Calu3 (cell line): Measurements from ENCODE around the gene SOCS3. TPM values are rescaled to one million over a fixed set of nuclear protein-coding genes. Genes with fewer than 3 reads are reported as not detected.

Experiments
- BruUV-seq: library from RNA; stranded (reverse); fragments of 400-500 nt; replicated peaks from 2 replicates; lab custom pipeline; 2021; lab: Mats Ljungman, UMichigan
- CTCF ChIA-PET: fragments of 300-600 bp; sonication (Branson Sonifier 250); formaldehyde crosslinking; loops from one replicate; lab custom pipeline; 2022; ENCODE audit warnings: antibody characterized with exemption; lab: Charles Lee
- DNase-seq: peaks from one replicate; pipeline ENCODE4 v3.0.0; 2022
- H3K27ac Mint-ChIP-seq: one replicate; pipeline ENCODE4 v1.8.0; 2022; ENCODE audit warnings: mixed read lengths; ENCODE audit not compliant: unreplicated experiment
- H3K27me3 Mint-ChIP-seq: one replicate; pipeline ENCODE4 v1.8.0; 2022; ENCODE audit warnings: mixed read lengths; ENCODE audit not compliant: unreplicated experiment
- H3K36me3 Mint-ChIP-seq: one replicate; pipeline ENCODE4 v1.8.0; 2022; ENCODE audit warnings: mild to moderate bottlenecking, moderate library complexity, mixed read lengths; ENCODE audit not compliant: insufficient read depth, unreplicated experiment
- H3K4me1 Mint-ChIP-seq: one replicate; pipeline ENCODE4 v1.8.0; 2022; ENCODE audit warnings: mild to moderate bottlenecking, low read depth, mixed read lengths; ENCODE audit not compliant: unreplicated experiment
- H3K4me3 Mint-ChIP-seq: one replicate; pipeline ENCODE4 v1.8.0; 2022; ENCODE audit warnings: mild to moderate bottlenecking, low read depth, moderate library complexity, mixed read lengths; ENCODE audit not compliant: unreplicated experiment
- H3K9me3 Mint-ChIP-seq: one replicate; pipeline ENCODE4 v1.8.0; 2022; ENCODE audit warnings: low read depth, mixed read lengths; ENCODE audit not compliant: unreplicated experiment
- CTCF ChIP-seq: fragments of 200-600 bp; IDR thresholded peaks from one replicate; pipeline ENCODE4 v1.8.0; 2022; ENCODE audit warnings: antibody characterized with exemption; ENCODE audit not compliant: unreplicated experiment
- intact Hi-C: fragments of 100-400 bp; cut with micrococcal nuclease; formaldehyde crosslinking; loops from one replicate; pipeline ENCODE4 v1.10.0; 2022; ENCODE audit not compliant: unreplicated experiment
- total RNA-seq: library from RNA; stranded (reverse); gene quantifications from 2 replicates; pipeline ENCODE4 v1.2.3, GENCODE V29; 2022

Gene SOCS3
- total RNA-seq, 1 experiment from 2014 or later, result 39.5 TPM

- H3K4me1 Mint-ChIP-seq, result no peaks in the 10 kb centered on the region
- no TSS peak for BruUV-seq
- DNase-seq, result no peak
- no peak for TF ChIP-seq CTCF
- H3K36me3 Mint-ChIP-seq, result peaks cover 49% of the 10 kb centered on the region
- H3K27me3 Mint-ChIP-seq, result no peaks in the 10 kb centered on the region
- H3K4me3 Mint-ChIP-seq, result no peak overlapping the region
- intact Hi-C loops, result no loop called here
- H3K27ac Mint-ChIP-seq, result no peak overlapping the region
- no peaks in the 10 kb centered on the region for H3K9me3 Mint-ChIP-seq
- CTCF ChIA-PET, result no interaction called here
These were observed 41.4 kb upstream of the SOCS3 start for GRCh38 chr17:78401246-78401645.

- peaks cover 51% of the 10 kb centered on the region for H3K36me3 Mint-ChIP-seq
- no peak overlapping the region for H3K4me3 Mint-ChIP-seq
- intact Hi-C loops, result no loop called here
- BruUV-seq, result no TSS peak
- DNase-seq, result no peak
- no peak overlapping the region for H3K27ac Mint-ChIP-seq
- no peaks in the 10 kb centered on the region for H3K9me3 Mint-ChIP-seq
- H3K27me3 Mint-ChIP-seq, result no peaks in the 10 kb centered on the region
- no peak for TF ChIP-seq CTCF
- CTCF ChIA-PET, result no interaction called here
- no peaks in the 10 kb centered on the region for H3K4me1 Mint-ChIP-seq
These were observed 40.8 kb upstream of the SOCS3 start for GRCh38 chr17:78400581-78401240.

GRCh38 chr17:78399693-78400144 lies 39.8 kb upstream of the SOCS3 start:
- TF ChIP-seq CTCF, result no peak
- H3K36me3 Mint-ChIP-seq, result peaks cover 45% of the 10 kb centered on the region
- H3K4me3 Mint-ChIP-seq, result no peak overlapping the region
- CTCF ChIA-PET, result interaction anchor here (0.6 to 0.7 kb wide), 2 partner anchors 45 to 143 kb away, joined by 3 to 6 read pairs; no protein-coding TSS in a partner anchor
- intact Hi-C loops, result no loop called here
- no peaks in the 10 kb centered on the region for H3K9me3 Mint-ChIP-seq
- no TSS peak for BruUV-seq
- no peak for DNase-seq
- H3K27me3 Mint-ChIP-seq, result no peaks in the 10 kb centered on the region
- no peak overlapping the region for H3K27ac Mint-ChIP-seq
- H3K4me1 Mint-ChIP-seq, result no peaks in the 10 kb centered on the region

GRCh38 chr17:78399028-78399692 lies 39.3 kb upstream of the SOCS3 start:
- no peak for TF ChIP-seq CTCF
- no peaks in the 10 kb centered on the region for H3K9me3 Mint-ChIP-seq
- H3K27ac Mint-ChIP-seq, result no peak overlapping the region
- no TSS peak for BruUV-seq
- H3K27me3 Mint-ChIP-seq, result no peaks in the 10 kb centered on the region
- no peak for DNase-seq
- no peaks in the 10 kb centered on the region for H3K4me1 Mint-ChIP-seq
- H3K36me3 Mint-ChIP-seq, result peaks cover 50% of the 10 kb centered on the region
- CTCF ChIA-PET, result no interaction called here
- H3K4me3 Mint-ChIP-seq, result no peak overlapping the region
- intact Hi-C loops, result no loop called here
